Smooth muscle cell (in vitro differentiated cells): ENCODE results near the gene PADI6. TPM values are rescaled to one million over a fixed set of nuclear protein-coding genes. Genes with fewer than 3 reads are reported as not detected.

Experiments
- DNase-seq: peaks from one replicate; lab custom pipeline; 2025; ENCODE audit not compliant: unreplicated experiment; lab: John Stamatoyannopoulos, UW
- H2AFZ ChIP-seq: fragments of 200-600 bp; sonication (generic); 2 replicates; pipeline ENCODE4 v1.6.0; 2016; ENCODE audit warnings: antibody characterized with exemption, low read depth, mild to moderate bottlenecking
- H3F3A ChIP-seq: fragments of 200-600 bp; sonication (generic); 2 replicates; pipeline ENCODE4 v1.6.0; 2017; ENCODE audit warnings: antibody characterized with exemption, low read depth
- H3K27ac ChIP-seq: fragments of 200-600 bp; sonication (generic); 2 replicates; pipeline ENCODE4 v1.5.1; 2016; ENCODE audit warnings: low read depth, mild to moderate bottlenecking
- H3K27me3 ChIP-seq: fragments of 200-600 bp; sonication (generic); 2 replicates; pipeline ENCODE4 v1.6.1; 2016; ENCODE audit warnings: low read depth, mild to moderate bottlenecking
- H3K36me3 ChIP-seq: fragments of 200-600 bp; sonication (generic); 2 replicates; pipeline ENCODE4 v1.5.1; 2016; ENCODE audit warnings: low read depth
- H3K4me1 ChIP-seq: fragments of 200-600 bp; sonication (generic); 2 replicates; pipeline ENCODE4 v1.5.1; 2016; ENCODE audit warnings: low read depth
- H3K4me2 ChIP-seq: fragments of 200-600 bp; sonication (generic); 2 replicates; pipeline ENCODE4 v1.6.0; 2016; ENCODE audit warnings: mild to moderate bottlenecking
- H3K4me3 ChIP-seq: fragments of 200-600 bp; sonication (generic); 2 replicates; pipeline ENCODE4 v1.5.1; 2016; ENCODE audit warnings: mild to moderate bottlenecking
- H3K79me2 ChIP-seq: fragments of 200-600 bp; sonication (generic); 2 replicates; pipeline ENCODE4 v1.6.0; 2016; ENCODE audit warnings: low read depth, mild to moderate bottlenecking
- H3K9ac ChIP-seq: fragments of 200-600 bp; sonication (generic); 2 replicates; pipeline ENCODE4 v1.6.0; 2016; ENCODE audit warnings: low read depth
- H3K9me3 ChIP-seq: fragments of 200-600 bp; sonication (generic); replicated peaks from 2 replicates; pipeline ENCODE4 v1.5.1; 2016; ENCODE audit warnings: low read depth
- H4K20me1 ChIP-seq: fragments of 200-600 bp; sonication (generic); 2 replicates; pipeline ENCODE4 v1.6.0; 2016; ENCODE audit warnings: low read depth
- CTCF ChIP-seq: fragments of 200-600 bp; sonication (generic); IDR thresholded peaks from 2 replicates; pipeline ENCODE4 v1.5.1; 2017; ENCODE audit warnings: borderline replicate concordance, mild to moderate bottlenecking, antibody characterized with exemption; ENCODE audit not compliant: insufficient read depth, poor library complexity, severe bottlenecking
- WGBS: methylation state at CpG from one replicate; pipeline ENCODE4 v1.1.7; 2016; ENCODE audit warnings: low lambda C conversion rate; 5-methylcytosine and 5-hydroxymethylcytosine counted together
- polyA plus RNA-seq: library from polyadenylated mRNA; unstranded; fragments of >200 nt; fragmentation: Nextera tagmentation; extraction: Ambion mirVana; gene quantifications from 2 replicates; pipeline ENCODE4 v1.2.1, GENCODE V29; 2016
- total RNA-seq: library from RNA; depleted of rRNA; stranded (reverse); fragments of >200 nt; gene quantifications from 2 replicates; pipeline ENCODE4 v1.2.3, GENCODE V29; 2014

The PADI6 gene
- total and polyA plus RNA-seq, 2 experiments from 2014 or later: not detected

- no peaks in the 10 kb centered on the region for H3K36me3 ChIP-seq
- no peak overlapping the region for H3K4me2 ChIP-seq
- no peaks in the 10 kb centered on the region for H4K20me1 ChIP-seq
- H3K4me3 ChIP-seq: no peak overlapping the region
- no peak for DNase-seq
- H3F3A ChIP-seq: no peaks in the 10 kb centered on the region
- H3K27me3 ChIP-seq: peaks cover 3% of the 10 kb centered on the region
- H3K9me3 ChIP-seq: no peaks in the 10 kb centered on the region
- H3K4me1 ChIP-seq: no peaks in the 10 kb centered on the region
- 79% methylated on average over 8 of the region's 8 CpGs for WGBS
- TF ChIP-seq CTCF: no peak
- H3K27ac ChIP-seq: no peak overlapping the region
- H3K79me2 ChIP-seq: no peaks in the 10 kb centered on the region
- no peak overlapping the region for H3K9ac ChIP-seq
- no peak overlapping the region for H2AFZ ChIP-seq
Observed at GRCh38 chr1:17352419-17352909, 19.5 kb upstream of the PADI6 start.

GRCh38 chr1:17355898-17356297 lies 16.1 kb upstream of the PADI6 start:
- DNase-seq: no peak
- no peak overlapping the region for H3K9ac ChIP-seq
- no peaks in the 10 kb centered on the region for H3F3A ChIP-seq
- no peaks in the 10 kb centered on the region for H3K4me1 ChIP-seq
- H3K4me3 ChIP-seq: no peak overlapping the region
- no peaks in the 10 kb centered on the region for H3K9me3 ChIP-seq
- no peaks in the 10 kb centered on the region for H3K36me3 ChIP-seq
- H3K27me3 ChIP-seq: peaks cover 3% of the 10 kb centered on the region
- no peak for TF ChIP-seq CTCF
- H4K20me1 ChIP-seq: no peaks in the 10 kb centered on the region
- no peak overlapping the region for H2AFZ ChIP-seq
- no peak overlapping the region for H3K4me2 ChIP-seq
- 87% methylated on average over 6 of the region's 6 CpGs for WGBS
- no peaks in the 10 kb centered on the region for H3K79me2 ChIP-seq
- H3K27ac ChIP-seq: no peak overlapping the region

- H3F3A ChIP-seq: no peaks in the 10 kb centered on the region
- no peaks in the 10 kb centered on the region for H3K36me3 ChIP-seq
- no peak for DNase-seq
- peaks cover 3% of the 10 kb centered on the region for H3K27me3 ChIP-seq
- H3K9ac ChIP-seq: no peak overlapping the region
- WGBS: 85% methylated on average over 11 of the region's 12 CpGs
- no peak for TF ChIP-seq CTCF
- H4K20me1 ChIP-seq: no peaks in the 10 kb centered on the region
- no peaks in the 10 kb centered on the region for H3K4me1 ChIP-seq
- no peak overlapping the region for H3K4me2 ChIP-seq
- H3K27ac ChIP-seq: no peak overlapping the region
- H3K9me3 ChIP-seq: no peaks in the 10 kb centered on the region
- H3K79me2 ChIP-seq: no peaks in the 10 kb centered on the region
- H3K4me3 ChIP-seq: no peak overlapping the region
- H2AFZ ChIP-seq: no peak overlapping the region
Observed at GRCh38 chr1:17356387-17357026, 15.5 kb upstream of the PADI6 start.

- Histone ChIP-seq H3K79me2 (no peaks in the 10 kb centered on the region), H3K36me3 (no peaks in the 10 kb centered on the region), H3F3A (no peaks in the 10 kb centered on the region), H3K9ac (no peak overlapping the region), H2AFZ (no peak overlapping the region), H3K27me3 (no peaks in the 10 kb centered on the region), H3K9me3 (no peaks in the 10 kb centered on the region), H3K4me2 (no peak overlapping the region), H3K27ac (no peak overlapping the region), H3K4me1 (no peaks in the 10 kb centered on the region), H3K4me3 (no peak overlapping the region), H4K20me1 (no peaks in the 10 kb centered on the region)
- no peak for TF ChIP-seq CTCF
- WGBS: 72% methylated on average over 4 of the region's 4 CpGs
- DNase-seq: no peak
Observed at GRCh38 chr1:17358557-17358956, 13.4 kb upstream of the PADI6 start.
